GM12878 (cell line): Measurements from ENCODE around the gene GRIK2.

ENCODE experiments used
- BHLHE40 ChIP-seq, 2 experiments: fragments of 450-650 bp in 1 of 2; IDR thresholded peaks; 2 replicates each; pipeline ENCODE4 v1.6.1; 2011 to 2017; ENCODE audit warnings: low read depth in 2 of 2, borderline replicate concordance in 1 of 2, improper control_type of control experiment in 1 of 2, low read length in 1 of 2, mild to moderate bottlenecking in 1 of 2
- CHD1 ChIP-seq: IDR thresholded peaks from 2 replicates; pipeline ENCODE4 v1.6.1; 2012; ENCODE audit warnings: low read depth, low read length, improper control_type of control experiment
- CHD2 ChIP-seq: IDR thresholded peaks from 2 replicates; pipeline ENCODE4 v1.6.1; 2011; ENCODE audit warnings: low read depth, low read length, improper control_type of control experiment, borderline replicate concordance
- CHD4 ChIP-seq: fragments of 200-600 bp; sonication (generic); IDR thresholded peaks from 2 replicates; pipeline ENCODE4 v1.6.1; 2016; ENCODE audit warnings: mild to moderate bottlenecking
- CTCF ChIP-seq, 3 experiments: IDR thresholded peaks in 2 of 3; conservative IDR thresholded peaks in 1 of 3; 2 replicates each; pipeline ENCODE4 v1.5.1; 2011; ENCODE audit warnings: low read depth in 3 of 3, low read length in 3 of 3, mild to moderate bottlenecking in 3 of 3, control low read depth in 2 of 3, moderate library complexity in 2 of 3, inconsistent platforms in 1 of 3, mixed read lengths in 1 of 3; ENCODE audit not compliant: control insufficient read depth in 2 of 3, insufficient read depth in 1 of 3; ENCODE audit errors: extremely low read depth in 1 of 3
- E2F4 ChIP-seq: IDR thresholded peaks from 2 replicates; pipeline ENCODE4 v1.6.1; 2012; ENCODE audit warnings: low read depth, low read length, improper control_type of control experiment
- HCFC1 ChIP-seq: fragments of 150-350 bp; IDR thresholded peaks from 2 replicates; pipeline ENCODE4 v1.6.1; 2014; ENCODE audit warnings: low read length
- NRF1 ChIP-seq: conservative IDR thresholded peaks from 2 replicates; pipeline ENCODE4 v1.6.1; 2011; ENCODE audit warnings: mild to moderate bottlenecking, low read depth, low read length, improper control_type of control experiment
- SP1 ChIP-seq: IDR thresholded peaks from one replicate; pipeline ENCODE4 v1.6.1; 2011; ENCODE audit warnings: low read depth, low read length
- SRF ChIP-seq, 2 experiments: IDR thresholded peaks; 2 replicates each; pipeline ENCODE4 v1.6.1; 2011; ENCODE audit warnings: low read depth in 2 of 2, low read length in 2 of 2, mild to moderate bottlenecking in 1 of 2, moderate library complexity in 1 of 2
- TAF1 ChIP-seq: IDR thresholded peaks from 2 replicates; pipeline ENCODE4 v1.6.1; 2011; ENCODE audit warnings: mild to moderate bottlenecking, low read depth, low read length, borderline replicate concordance
- ZNF274 ChIP-seq: IDR thresholded peaks from one replicate; pipeline ENCODE4 v1.8.0; 2011; ENCODE audit not compliant: insufficient read length, insufficient read depth
- ZNF622 ChIP-seq: fragments of 450-650 bp; IDR thresholded peaks from 2 replicates; pipeline ENCODE4 v1.6.1; 2017; ENCODE audit warnings: mild to moderate bottlenecking, inconsistent platforms
- TF ChIP-seq, protein P1 (sequence below): fragments of 450-650 bp; formaldehyde crosslinking; IDR thresholded peaks from 2 replicates; pipeline ENCODE4 v1.4.0; 2020; ENCODE audit warnings: mild to moderate bottlenecking, moderate library complexity

DNA sequence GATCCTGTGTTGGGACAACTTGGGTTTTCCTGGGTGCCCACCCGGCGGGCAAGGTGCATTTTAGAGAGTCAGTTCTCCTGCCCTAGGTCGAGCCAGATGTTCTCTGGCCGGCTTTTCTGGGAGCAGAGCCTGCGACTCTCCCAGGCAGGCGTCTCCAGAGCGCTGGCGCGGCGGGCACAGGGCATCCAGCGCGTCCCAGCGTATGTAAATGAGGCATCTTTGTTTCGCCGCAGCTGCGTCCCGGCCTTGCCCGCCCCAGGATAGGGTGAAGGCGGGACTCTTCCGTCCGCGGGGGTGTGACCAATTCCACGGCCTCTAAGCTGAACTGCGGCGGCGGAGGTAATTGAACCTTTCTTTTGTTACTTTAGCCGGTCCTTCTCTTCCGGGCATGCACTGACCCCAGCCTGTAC, 9.1 kb downstream of the GRIK2 start:
- no peak for TF ChIP-seq BHLHE40 (IDR thresholded peaks at IDR 0.05; ENCODE audit: borderline replicate concordance in 1 of 2, low read depth in 2 of 2, low read length in 1 of 2)
- TF ChIP-seq HCFC1, result no peak
- no peak for TF ChIP-seq CTCF (IDR thresholded peaks at IDR 0.05 in 2 of 3, conservative IDR thresholded peaks at IDR 0.05 in 1 of 3; ENCODE audit: control insufficient read depth in 2 of 3, extremely low read depth in 1 of 3, insufficient read depth in 1 of 3, low read depth in 3 of 3, low read length in 3 of 3)
- no peak for TF ChIP-seq CHD1
- TF ChIP-seq, protein P1, sequence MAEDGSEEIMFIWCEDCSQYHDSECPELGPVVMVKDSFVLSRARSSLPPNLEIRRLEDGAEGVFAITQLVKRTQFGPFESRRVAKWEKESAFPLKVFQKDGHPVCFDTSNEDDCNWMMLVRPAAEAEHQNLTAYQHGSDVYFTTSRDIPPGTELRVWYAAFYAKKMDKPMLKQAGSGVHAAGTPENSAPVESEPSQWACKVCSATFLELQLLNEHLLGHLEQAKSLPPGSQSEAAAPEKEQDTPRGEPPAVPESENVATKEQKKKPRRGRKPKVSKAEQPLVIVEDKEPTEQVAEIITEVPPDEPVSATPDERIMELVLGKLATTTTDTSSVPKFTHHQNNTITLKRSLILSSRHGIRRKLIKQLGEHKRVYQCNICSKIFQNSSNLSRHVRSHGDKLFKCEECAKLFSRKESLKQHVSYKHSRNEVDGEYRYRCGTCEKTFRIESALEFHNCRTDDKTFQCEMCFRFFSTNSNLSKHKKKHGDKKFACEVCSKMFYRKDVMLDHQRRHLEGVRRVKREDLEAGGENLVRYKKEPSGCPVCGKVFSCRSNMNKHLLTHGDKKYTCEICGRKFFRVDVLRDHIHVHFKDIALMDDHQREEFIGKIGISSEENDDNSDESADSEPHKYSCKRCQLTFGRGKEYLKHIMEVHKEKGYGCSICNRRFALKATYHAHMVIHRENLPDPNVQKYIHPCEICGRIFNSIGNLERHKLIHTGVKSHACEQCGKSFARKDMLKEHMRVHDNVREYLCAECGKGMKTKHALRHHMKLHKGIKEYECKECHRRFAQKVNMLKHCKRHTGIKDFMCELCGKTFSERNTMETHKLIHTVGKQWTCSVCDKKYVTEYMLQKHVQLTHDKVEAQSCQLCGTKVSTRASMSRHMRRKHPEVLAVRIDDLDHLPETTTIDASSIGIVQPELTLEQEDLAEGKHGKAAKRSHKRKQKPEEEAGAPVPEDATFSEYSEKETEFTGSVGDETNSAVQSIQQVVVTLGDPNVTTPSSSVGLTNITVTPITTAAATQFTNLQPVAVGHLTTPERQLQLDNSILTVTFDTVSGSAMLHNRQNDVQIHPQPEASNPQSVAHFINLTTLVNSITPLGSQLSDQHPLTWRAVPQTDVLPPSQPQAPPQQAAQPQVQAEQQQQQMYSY (CRISPR knock-in tag), result no peak
- no peak for TF ChIP-seq ZNF622
- TF ChIP-seq CHD4, result no peak
- TF ChIP-seq TAF1, result no peak
- TF ChIP-seq SRF (IDR thresholded peaks at IDR 0.05; ENCODE audit: low read depth in 2 of 2, low read length in 2 of 2), result no peak
- TF ChIP-seq NRF1, result no peak
- TF ChIP-seq CHD2, result no peak
- no peak for TF ChIP-seq ZNF274
- no peak for TF ChIP-seq SP1
- no peak for TF ChIP-seq E2F4
